ENCODE data around the gene SOS1.

Gene SOS1

DNA sequence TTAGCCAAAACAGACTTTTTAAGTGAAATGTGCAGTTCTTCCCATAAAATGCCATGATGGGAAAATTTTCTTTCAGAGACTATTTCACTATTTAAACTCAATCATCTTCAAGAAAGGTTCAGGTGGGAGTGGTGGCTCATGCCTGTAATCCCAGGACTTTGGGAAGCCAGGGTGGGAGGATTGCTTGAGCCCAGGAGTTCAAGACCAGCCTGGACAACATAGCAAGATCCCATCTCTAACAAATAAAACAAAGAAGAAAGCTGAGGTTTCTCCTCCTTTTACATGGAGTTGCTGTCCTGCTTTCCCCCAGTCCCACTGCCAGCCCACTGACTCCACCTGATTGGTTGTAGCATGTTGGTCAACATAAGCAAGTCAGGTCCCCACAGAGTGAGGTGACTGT lies 25.8 kb upstream of the SOS1 start:
- Histone ChIP-seq H2AFZ (ENCODE audit: low read depth, low read length) (no peak overlapping the region), H3K79me2 (ENCODE audit: low read length) (no peaks in the 10 kb centered on the region), H3K9me3 (ENCODE audit: insufficient read depth, low read length) (no peaks in the 10 kb centered on the region), H4K20me1 (ENCODE audit: insufficient read depth, low read length) (no peaks in the 10 kb centered on the region), H3K9ac (ENCODE audit: low read length) (no peak overlapping the region), H3K4me2 (ENCODE audit: low read length) (no peak overlapping the region), H3K36me3 (replicated peaks; ENCODE audit: low read depth, low read length) (no peaks in the 10 kb centered on the region), H3K4me1 (ENCODE audit: low read length) (peaks cover 28% of the 10 kb centered on the region), H3K4me3 (ENCODE audit: low read length) (no peak overlapping the region), H3K27me3 (ENCODE audit: low read depth, low read length) (no peaks in the 10 kb centered on the region), H3K27ac (ENCODE audit: low read length) (no peak overlapping the region)
- no peak for TF ChIP-seq EZH2phosphoT487 (IDR thresholded peaks at IDR 0.05; ENCODE audit: low read depth)
- TF ChIP-seq, protein P1, sequence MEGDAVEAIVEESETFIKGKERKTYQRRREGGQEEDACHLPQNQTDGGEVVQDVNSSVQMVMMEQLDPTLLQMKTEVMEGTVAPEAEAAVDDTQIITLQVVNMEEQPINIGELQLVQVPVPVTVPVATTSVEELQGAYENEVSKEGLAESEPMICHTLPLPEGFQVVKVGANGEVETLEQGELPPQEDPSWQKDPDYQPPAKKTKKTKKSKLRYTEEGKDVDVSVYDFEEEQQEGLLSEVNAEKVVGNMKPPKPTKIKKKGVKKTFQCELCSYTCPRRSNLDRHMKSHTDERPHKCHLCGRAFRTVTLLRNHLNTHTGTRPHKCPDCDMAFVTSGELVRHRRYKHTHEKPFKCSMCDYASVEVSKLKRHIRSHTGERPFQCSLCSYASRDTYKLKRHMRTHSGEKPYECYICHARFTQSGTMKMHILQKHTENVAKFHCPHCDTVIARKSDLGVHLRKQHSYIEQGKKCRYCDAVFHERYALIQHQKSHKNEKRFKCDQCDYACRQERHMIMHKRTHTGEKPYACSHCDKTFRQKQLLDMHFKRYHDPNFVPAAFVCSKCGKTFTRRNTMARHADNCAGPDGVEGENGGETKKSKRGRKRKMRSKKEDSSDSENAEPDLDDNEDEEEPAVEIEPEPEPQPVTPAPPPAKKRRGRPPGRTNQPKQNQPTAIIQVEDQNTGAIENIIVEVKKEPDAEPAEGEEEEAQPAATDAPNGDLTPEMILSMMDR (IDR thresholded peaks at IDR 0.05; ENCODE audit: low read depth, low read length) = no peak

DNA sequence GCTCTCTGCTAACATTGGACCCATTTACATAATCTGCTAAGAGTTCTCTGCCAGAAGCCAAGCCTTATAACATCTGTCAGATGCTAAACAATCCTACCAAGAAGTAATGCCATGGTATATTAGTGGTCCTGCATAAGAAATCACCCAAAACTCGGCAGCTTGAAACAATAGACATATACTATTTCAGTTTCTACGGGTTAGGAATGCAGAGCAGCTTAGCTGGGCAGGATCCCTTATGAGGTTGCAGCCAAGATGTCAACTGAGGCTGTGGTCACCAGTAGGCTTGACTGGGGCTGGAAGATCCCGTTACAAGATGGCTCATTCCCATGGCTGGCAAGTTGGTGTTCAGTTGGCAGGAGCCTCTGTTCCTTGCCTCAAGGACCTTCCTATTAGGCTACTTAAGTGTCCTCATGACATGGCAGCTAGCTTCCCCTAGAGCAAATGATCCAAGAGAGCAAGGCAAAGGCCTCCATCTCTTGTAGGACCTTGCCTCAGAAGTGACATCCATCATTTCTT lies 25.1 kb upstream of the SOS1 start:
- Histone ChIP-seq H3K9ac (ENCODE audit: low read length) (no peak overlapping the region), H3K4me2 (ENCODE audit: low read length) (no peak overlapping the region), H4K20me1 (ENCODE audit: insufficient read depth, low read length) (no peaks in the 10 kb centered on the region), H2AFZ (ENCODE audit: low read depth, low read length) (no peak overlapping the region), H3K27me3 (ENCODE audit: low read depth, low read length) (no peaks in the 10 kb centered on the region), H3K79me2 (ENCODE audit: low read length) (no peaks in the 10 kb centered on the region), H3K27ac (ENCODE audit: low read length) (no peak overlapping the region), H3K4me3 (ENCODE audit: low read length) (no peak overlapping the region), H3K36me3 (replicated peaks; ENCODE audit: low read depth, low read length) (no peaks in the 10 kb centered on the region), H3K9me3 (ENCODE audit: insufficient read depth, low read length) (no peaks in the 10 kb centered on the region), H3K4me1 (ENCODE audit: low read length) (peaks cover 35% of the 10 kb centered on the region)
- no peak for TF ChIP-seq EZH2phosphoT487 (IDR thresholded peaks at IDR 0.05; ENCODE audit: low read depth)
- TF ChIP-seq, protein P1 (IDR thresholded peaks at IDR 0.05; ENCODE audit: low read depth, low read length) = no peak

DNA sequence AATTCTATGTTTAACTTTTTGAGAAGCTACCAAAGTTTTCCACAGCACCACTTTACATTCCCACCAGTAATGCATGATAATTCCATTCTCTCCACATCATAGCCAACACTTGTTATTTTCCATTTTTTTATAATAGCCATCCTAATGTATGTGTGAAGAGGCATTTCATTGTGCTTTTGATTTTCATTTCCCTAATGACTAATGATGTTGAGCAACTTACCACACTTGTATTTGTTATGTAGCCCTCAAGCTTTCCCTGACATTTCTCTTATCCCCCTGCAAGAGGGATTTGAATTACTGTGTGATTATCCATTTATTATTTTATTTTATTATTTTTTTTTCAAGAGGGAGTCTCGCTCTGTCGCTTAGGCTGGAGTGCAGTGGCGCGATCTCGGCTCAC lies 23.6 kb upstream of the SOS1 start:
- H3K79me2 ChIP-seq (ENCODE audit: low read length) = no peaks in the 10 kb centered on the region
- H3K4me1 ChIP-seq (ENCODE audit: low read length) = peaks cover 51% of the 10 kb centered on the region
- no peak overlapping the region for H2AFZ ChIP-seq (ENCODE audit: low read depth, low read length)
- H3K36me3 ChIP-seq (replicated peaks; ENCODE audit: low read depth, low read length) = no peaks in the 10 kb centered on the region
- no peaks in the 10 kb centered on the region for H3K27me3 ChIP-seq (ENCODE audit: low read depth, low read length)
- no peaks in the 10 kb centered on the region for H3K9me3 ChIP-seq (ENCODE audit: insufficient read depth, low read length)
- TF ChIP-seq, protein P1 (IDR thresholded peaks at IDR 0.05; ENCODE audit: low read depth, low read length) = no peak
- no peak for TF ChIP-seq EZH2phosphoT487 (IDR thresholded peaks at IDR 0.05; ENCODE audit: low read depth)
- no peak overlapping the region for H3K4me3 ChIP-seq (ENCODE audit: low read length)
- H4K20me1 ChIP-seq (ENCODE audit: insufficient read depth, low read length) = no peaks in the 10 kb centered on the region
- peak overlapping the region; percentile 88; the same call in 1 of the 2 replicates for H3K27ac ChIP-seq (ENCODE audit: low read length)
- H3K9ac ChIP-seq (ENCODE audit: low read length) = no peak overlapping the region
- H3K4me2 ChIP-seq (ENCODE audit: low read length) = no peak overlapping the region

DNA sequence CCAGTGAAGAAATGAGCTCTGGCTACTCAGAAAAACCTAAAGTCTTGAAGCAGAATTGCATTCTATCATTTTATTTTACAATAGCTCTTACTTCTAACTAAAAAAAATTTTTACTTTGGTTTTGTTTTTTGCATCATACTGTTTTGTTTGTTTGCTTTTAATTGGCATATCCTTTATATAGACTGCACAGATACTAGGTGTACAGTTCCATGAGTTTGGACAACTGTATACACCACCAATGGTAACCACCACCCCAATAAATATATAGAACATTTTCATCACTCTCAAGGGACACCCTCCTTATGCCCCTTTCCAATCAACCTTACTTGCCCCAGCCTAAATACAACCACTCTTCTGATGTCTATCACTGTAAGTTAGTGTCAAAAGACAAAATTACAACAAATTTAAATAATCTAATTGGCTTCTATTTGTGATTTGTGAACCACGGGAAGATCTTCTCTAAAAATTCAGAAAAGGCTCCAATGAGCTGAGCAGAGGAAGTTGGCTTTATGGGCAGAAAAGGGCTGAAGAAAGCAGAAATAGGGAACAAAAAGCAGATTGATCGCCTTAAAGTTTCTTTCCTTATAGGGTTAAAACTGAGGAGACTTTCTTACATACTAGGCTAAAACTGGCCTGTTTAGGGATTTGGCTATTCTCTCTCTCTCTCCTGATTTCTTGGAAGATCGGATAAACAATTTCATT lies 22.2 kb upstream of the SOS1 start:
- H3K9ac ChIP-seq (ENCODE audit: low read length) = peak overlapping the region; percentile 54
- H4K20me1 ChIP-seq (ENCODE audit: insufficient read depth, low read length) = no peaks in the 10 kb centered on the region
- no peaks in the 10 kb centered on the region for H3K79me2 ChIP-seq (ENCODE audit: low read length)
- peaks cover 55% of the 10 kb centered on the region for H3K4me1 ChIP-seq (ENCODE audit: low read length)
- H2AFZ ChIP-seq (ENCODE audit: low read depth, low read length) = peak overlapping the region; percentile 47; the same call in 1 of the 2 replicates
- peak overlapping the region; percentile 37 for H3K4me2 ChIP-seq (ENCODE audit: low read length)
- H3K36me3 ChIP-seq (replicated peaks; ENCODE audit: low read depth, low read length) = no peaks in the 10 kb centered on the region
- peak overlapping the region; percentile 88 for H3K27ac ChIP-seq (ENCODE audit: low read length)
- no peaks in the 10 kb centered on the region for H3K27me3 ChIP-seq (ENCODE audit: low read depth, low read length)
- H3K4me3 ChIP-seq (ENCODE audit: low read length) = no peak overlapping the region
- TF ChIP-seq EZH2phosphoT487 (IDR thresholded peaks at IDR 0.05; ENCODE audit: low read depth) = no peak
- TF ChIP-seq, protein P1 (IDR thresholded peaks at IDR 0.05; ENCODE audit: low read depth, low read length) = no peak
- H3K9me3 ChIP-seq (ENCODE audit: insufficient read depth, low read length) = no peaks in the 10 kb centered on the region

All from OCI-LY3 (cell line).